Gastroesophageal sphincter (tissue), 3 donors: Measurements from ENCODE around the gene SYNC.
"Not testable (repeated sequence)": the region's sequence is repeated elsewhere in the genome, so short reads cannot be mapped to it uniquely, and the experiment has no call there.

Experiments
- CTCF ChIP-seq, 4 experiments: fragments of 200-600 bp in 2 of 4; fragments of 450-650 bp in 2 of 4; sonication (generic) in 1 of 4; IDR thresholded peaks; one replicate each; pipeline ENCODE4 v1.5.1; 2017 to 2019; ENCODE audit warnings: antibody characterized with exemption in 4 of 4, mild to moderate bottlenecking in 2 of 4, moderate library complexity in 2 of 4
- POLR2A ChIP-seq, 2 donors: fragments of 450-650 bp; IDR thresholded peaks; one replicate each; pipeline ENCODE4 v1.6.1; 2017; ENCODE audit warnings: antibody characterized with exemption in 2 of 2, mild to moderate bottlenecking in 2 of 2, moderate library complexity in 1 of 2
- POLR2AphosphoS5 ChIP-seq: sonication (generic); formaldehyde crosslinking; IDR thresholded peaks from one replicate; pipeline ENCODE4 v1.6.1; 2017; ENCODE audit warnings: antibody characterized with exemption

- not testable (repeated sequence) for TF ChIP-seq CTCF (IDR thresholded peaks at IDR 0.05); POLR2A (IDR thresholded peaks at IDR 0.05); POLR2AphosphoS5
These were observed 8.7 kb upstream of the SYNC start for GRCh38 chr1:32711221-32711620.
